HG03103 (cell line): ENCODE measurements around the gene HAX1.

ENCODE experiments used
- ATAC-seq: cut with Tn5 transposase; IDR thresholded peaks from one replicate; pipeline ENCODE4 v1.9.1; 2021; ENCODE audit warnings: low read depth; ENCODE audit not compliant: unreplicated experiment

The HAX1 gene

GRCh38 chr1:154324669-154325582 is 52.5 kb downstream of the HAX1 start, which contains the start of gene ATP8B2:
ATP8B2 (plus strand) TSS chr1:154325525; CDS start chr1:154328142, 2,617 bp downstream.
- ATAC-seq = no peak
